HEK293 (cell line): ENCODE measurements around the gene DYNLRB2.

ENCODE experiments used
- CTCF ChIA-PET: fragments of 350-600 bp; formaldehyde crosslinking; extraction: SDS; loops from one replicate; lab custom pipeline; 2021; ENCODE audit warnings: antibody characterized with exemption; lab: Yijun Ruan, JAX
- POLR2A ChIA-PET: fragments of 300-600 bp; formaldehyde crosslinking; extraction: SDS; loops from one replicate; lab custom pipeline; 2020; ENCODE audit warnings: antibody characterized with exemption, inconsistent platforms; lab: Yijun Ruan, JAX
- H3K27ac ChIP-seq: fragments of 200-500 bp; sonication (Bioruptor generic); 2 replicates; pipeline ENCODE4 v1.5.1; 2014; ENCODE audit warnings: low read depth, low read length, control low read depth, inconsistent platforms; ENCODE audit errors: extremely low read depth
- H3K36me3 ChIP-seq, 2 experiments: fragments of 200-500 bp in 1 of 2; sonication (Bioruptor generic) in 1 of 2; 1 replicate in 1 of 2; 2 replicates in 1 of 2; pipeline ENCODE4 v1.5.1; 2014 to 2017; ENCODE audit warnings: inconsistent platforms in 2 of 2, low read length in 2 of 2; ENCODE audit not compliant: control insufficient read depth in 2 of 2, insufficient read depth in 1 of 2
- H3K4me1 ChIP-seq: fragments of 200-500 bp; sonication (Bioruptor generic); 2 replicates; pipeline ENCODE4 v1.5.1; 2014; ENCODE audit warnings: mild to moderate bottlenecking, low read length, inconsistent platforms; ENCODE audit not compliant: control insufficient read depth, insufficient read depth
- H3K4me3 ChIP-seq: 2 replicates; pipeline ENCODE4 v1.5.1; 2011; ENCODE audit warnings: low read depth, mild to moderate bottlenecking, control low read depth, low read length, moderate library complexity
- H3K9me3 ChIP-seq: fragments of 200-500 bp; sonication (Bioruptor generic); 2 replicates; pipeline ENCODE4 v1.5.1; 2014; ENCODE audit warnings: low read depth, low read length, inconsistent platforms; ENCODE audit not compliant: control insufficient read depth, insufficient read depth
- SCRT1 ChIP-seq: fragments of 450-650 bp; formaldehyde crosslinking; IDR thresholded peaks from 2 replicates; pipeline ENCODE4 v1.5.1; 2016; ENCODE audit warnings: missing biosample characterization, missing genetic modification characterization, borderline replicate concordance
- TRIM28 ChIP-seq: IDR thresholded peaks from 2 replicates; pipeline ENCODE4 v1.6.1; 2011; ENCODE audit warnings: low read length, control low read depth, borderline replicate concordance
- ZBTB17 ChIP-seq: fragments of 450-650 bp; formaldehyde crosslinking; IDR thresholded peaks from 2 replicates; pipeline ENCODE4 v1.5.1; 2016; ENCODE audit warnings: missing biosample characterization, missing genetic modification characterization
- ZBTB20 ChIP-seq: fragments of 450-650 bp; formaldehyde crosslinking; IDR thresholded peaks from 2 replicates; pipeline ENCODE4 v1.5.1; 2016; ENCODE audit warnings: missing biosample characterization, missing genetic modification characterization
- ZNF155 ChIP-seq: fragments of 450-650 bp; formaldehyde crosslinking; IDR thresholded peaks from 2 replicates; pipeline ENCODE4 v1.5.1; 2016; ENCODE audit warnings: missing biosample characterization, missing genetic modification characterization
- ZNF202 ChIP-seq: fragments of 450-650 bp; formaldehyde crosslinking; IDR thresholded peaks from 2 replicates; pipeline ENCODE4 v1.5.1; 2016; ENCODE audit warnings: missing biosample characterization, missing genetic modification characterization, borderline replicate concordance
- ZNF221 ChIP-seq: fragments of 450-650 bp; formaldehyde crosslinking; IDR thresholded peaks from 2 replicates; pipeline ENCODE4 v1.5.1; 2017; ENCODE audit warnings: missing biosample characterization, missing genetic modification characterization, borderline replicate concordance
- ZNF266 ChIP-seq: fragments of 450-650 bp; formaldehyde crosslinking; IDR thresholded peaks from 2 replicates; pipeline ENCODE4 v1.5.1; 2016; ENCODE audit warnings: missing biosample characterization, missing genetic modification characterization, low read depth
- ZNF335 ChIP-seq: fragments of 450-650 bp; formaldehyde crosslinking; conservative IDR thresholded peaks from 2 replicates; pipeline ENCODE4 v1.5.1; 2016; ENCODE audit warnings: missing biosample characterization, missing genetic modification characterization
- ZNF366 ChIP-seq: fragments of 450-650 bp; formaldehyde crosslinking; conservative IDR thresholded peaks from 2 replicates; pipeline ENCODE4 v1.5.1; 2016; ENCODE audit warnings: missing biosample characterization, missing genetic modification characterization
- ZNF416 ChIP-seq: fragments of 450-650 bp; formaldehyde crosslinking; IDR thresholded peaks from 2 replicates; pipeline ENCODE4 v1.5.1; 2016; ENCODE audit warnings: missing biosample characterization, missing genetic modification characterization
- ZNF529 ChIP-seq: fragments of 450-650 bp; formaldehyde crosslinking; IDR thresholded peaks from 2 replicates; pipeline ENCODE4 v1.5.1; 2017; ENCODE audit warnings: missing genetic modification characterization, missing biosample characterization; ENCODE audit not compliant: insufficient replicate concordance
- ZNF571 ChIP-seq: fragments of 450-650 bp; formaldehyde crosslinking; IDR thresholded peaks from 2 replicates; pipeline ENCODE4 v1.5.0; 2017; ENCODE audit warnings: missing biosample characterization, missing genetic modification characterization
- ZNF585B ChIP-seq: fragments of 450-650 bp; formaldehyde crosslinking; IDR thresholded peaks from 2 replicates; pipeline ENCODE4 v1.5.1; 2016; ENCODE audit warnings: missing biosample characterization, missing genetic modification characterization
- ZNF701 ChIP-seq: fragments of 450-650 bp; formaldehyde crosslinking; IDR thresholded peaks from 2 replicates; pipeline ENCODE4 v1.5.1; 2016; ENCODE audit warnings: missing biosample characterization, missing genetic modification characterization
- ZNF776 ChIP-seq: fragments of 450-650 bp; formaldehyde crosslinking; IDR thresholded peaks from 2 replicates; pipeline ENCODE4 v1.5.0; 2017; ENCODE audit warnings: missing biosample characterization, missing genetic modification characterization, borderline replicate concordance

Gene DYNLRB2

DNA sequence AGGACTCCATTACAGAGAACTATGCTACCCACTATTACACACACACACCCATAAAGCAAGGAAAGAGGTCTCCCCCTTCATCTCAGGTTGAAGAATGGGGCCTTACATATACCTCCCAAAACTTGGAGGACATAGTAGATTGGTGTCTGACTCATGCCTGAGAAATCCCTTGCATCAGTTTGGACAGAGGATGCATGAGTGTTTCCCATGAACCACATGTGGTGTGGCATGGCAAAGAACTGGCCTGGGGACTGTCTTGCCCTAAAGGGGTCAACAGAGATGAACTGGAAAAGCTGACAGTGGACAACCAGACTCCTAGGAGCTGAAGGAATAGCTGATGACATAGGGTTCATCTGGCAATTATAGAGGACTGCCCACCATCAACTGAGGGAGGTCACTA is 54.0 kb downstream of the DYNLRB2 start:
- CTCF ChIA-PET, result interaction anchor here (1.8 kb wide), 1 partner anchor 68 kb away, joined by 4 read pairs; no protein-coding TSS in a partner anchor
- H3K27ac ChIP-seq, result no peak overlapping the region
- TF ChIP-seq ZNF335 (0 out of 2 replicates have a peak, but pooled peaks have one; percentile 23), ZNF571 (tag by site-specific recombination) (no peak)
- POLR2A ChIA-PET, result no interaction called here
- H3K4me3 ChIP-seq, result no peak overlapping the region
- no peaks in the 10 kb centered on the region for H3K36me3 ChIP-seq
- no peaks in the 10 kb centered on the region for H3K9me3 ChIP-seq
- no peaks in the 10 kb centered on the region for H3K4me1 ChIP-seq

- Histone ChIP-seq H3K27ac (no peak overlapping the region), H3K36me3 (no peaks in the 10 kb centered on the region), H3K4me1 (no peaks in the 10 kb centered on the region), H3K9me3 (no peaks in the 10 kb centered on the region), H3K4me3 (no peak overlapping the region)
- TF ChIP-seq ZNF571 (tag by site-specific recombination), result 0 out of 2 replicates have a peak, but pooled peaks have one; percentile 23
- no peak for TF ChIP-seq ZNF266 (tag by site-specific recombination)
- TF ChIP-seq ZNF202, result no peak
- no peak for TF ChIP-seq ZNF155 (tag by site-specific recombination)
- TF ChIP-seq ZNF366 (tag by site-specific recombination), result peak; percentile 86
- peak; percentile 92 for TF ChIP-seq ZBTB17 (tag by site-specific recombination)
- ChIA-PET CTCF (no interaction called here), POLR2A (no interaction called here)
Measured at GRCh38 chr16:80596507-80597207, 55.9 kb downstream of the DYNLRB2 start.

- no peak overlapping the region for H3K4me3 ChIP-seq
- ChIA-PET CTCF (interaction anchor here (0.8 kb wide), 1 partner anchor 16 kb away, joined by 3 read pairs; no protein-coding TSS in a partner anchor), POLR2A (no interaction called here)
- H3K36me3 ChIP-seq, result peaks cover 0 to 6% of the 10 kb centered on the region in 2 experiments; a peak in 1 of 3 replicates
- H3K9me3 ChIP-seq, result no peaks in the 10 kb centered on the region
- TF ChIP-seq SCRT1 (tag by site-specific recombination) (no peak), ZNF701 (tag by site-specific recombination) (no peak), ZNF416 (tag by site-specific recombination) (no peak), ZNF776 (no peak), ZNF585B (no peak), ZNF529 (no peak), ZNF221 (tag by site-specific recombination) (no peak), TRIM28 (no peak), ZBTB20 (no peak)
- H3K27ac ChIP-seq, result no peak overlapping the region
- no peaks in the 10 kb centered on the region for H3K4me1 ChIP-seq
Measured at GRCh38 chr16:80599466-80599865, 58.7 kb downstream of the DYNLRB2 start.
